VCaP (cell line): Measurements from ENCODE around the gene PEX7.

Experiments
- H3K27ac ChIP-seq: fragments of 450-650 bp; 2 replicates; pipeline ENCODE4 v1.5.1; 2017
- TF ChIP-seq, protein P1 (sequence below): fragments of 450-650 bp; conservative IDR thresholded peaks from 2 replicates; pipeline ENCODE4 v1.5.1; 2017; ENCODE audit warnings: mild to moderate bottlenecking, moderate library complexity

Gene PEX7

DNA sequence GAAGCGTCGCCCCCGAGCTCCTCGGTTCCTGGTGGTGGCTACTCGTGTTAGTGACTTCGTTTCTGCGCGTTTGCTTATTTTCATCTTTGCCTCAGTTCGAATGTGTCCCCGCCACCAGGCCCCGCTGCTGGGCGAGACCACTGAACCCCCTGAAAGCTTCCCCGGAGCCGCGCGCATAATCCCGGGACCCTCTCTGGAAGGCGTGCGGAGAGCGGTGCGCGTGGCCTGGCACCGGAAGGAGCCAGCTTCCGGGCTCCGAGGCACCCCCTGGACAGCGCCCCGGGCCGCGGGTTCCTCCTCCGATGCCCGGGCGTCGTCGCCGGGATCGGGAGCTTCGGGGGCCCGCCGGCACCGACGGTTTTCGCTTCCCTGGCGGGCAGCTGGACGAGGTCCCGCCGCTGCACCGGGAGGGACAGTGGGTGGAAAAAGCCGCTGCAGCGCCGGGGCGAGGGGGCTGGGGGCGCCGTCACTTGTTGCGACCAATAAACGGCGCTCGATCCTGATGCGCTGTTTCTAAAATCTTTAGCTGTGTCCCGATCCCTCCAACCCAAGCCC, 99.1 kb downstream of the PEX7 start:
- peak overlapping the region; percentile 37; the same call in 1 of the 2 replicates for H3K27ac ChIP-seq
- TF ChIP-seq, protein P1, sequence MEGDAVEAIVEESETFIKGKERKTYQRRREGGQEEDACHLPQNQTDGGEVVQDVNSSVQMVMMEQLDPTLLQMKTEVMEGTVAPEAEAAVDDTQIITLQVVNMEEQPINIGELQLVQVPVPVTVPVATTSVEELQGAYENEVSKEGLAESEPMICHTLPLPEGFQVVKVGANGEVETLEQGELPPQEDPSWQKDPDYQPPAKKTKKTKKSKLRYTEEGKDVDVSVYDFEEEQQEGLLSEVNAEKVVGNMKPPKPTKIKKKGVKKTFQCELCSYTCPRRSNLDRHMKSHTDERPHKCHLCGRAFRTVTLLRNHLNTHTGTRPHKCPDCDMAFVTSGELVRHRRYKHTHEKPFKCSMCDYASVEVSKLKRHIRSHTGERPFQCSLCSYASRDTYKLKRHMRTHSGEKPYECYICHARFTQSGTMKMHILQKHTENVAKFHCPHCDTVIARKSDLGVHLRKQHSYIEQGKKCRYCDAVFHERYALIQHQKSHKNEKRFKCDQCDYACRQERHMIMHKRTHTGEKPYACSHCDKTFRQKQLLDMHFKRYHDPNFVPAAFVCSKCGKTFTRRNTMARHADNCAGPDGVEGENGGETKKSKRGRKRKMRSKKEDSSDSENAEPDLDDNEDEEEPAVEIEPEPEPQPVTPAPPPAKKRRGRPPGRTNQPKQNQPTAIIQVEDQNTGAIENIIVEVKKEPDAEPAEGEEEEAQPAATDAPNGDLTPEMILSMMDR = no peak

DNA sequence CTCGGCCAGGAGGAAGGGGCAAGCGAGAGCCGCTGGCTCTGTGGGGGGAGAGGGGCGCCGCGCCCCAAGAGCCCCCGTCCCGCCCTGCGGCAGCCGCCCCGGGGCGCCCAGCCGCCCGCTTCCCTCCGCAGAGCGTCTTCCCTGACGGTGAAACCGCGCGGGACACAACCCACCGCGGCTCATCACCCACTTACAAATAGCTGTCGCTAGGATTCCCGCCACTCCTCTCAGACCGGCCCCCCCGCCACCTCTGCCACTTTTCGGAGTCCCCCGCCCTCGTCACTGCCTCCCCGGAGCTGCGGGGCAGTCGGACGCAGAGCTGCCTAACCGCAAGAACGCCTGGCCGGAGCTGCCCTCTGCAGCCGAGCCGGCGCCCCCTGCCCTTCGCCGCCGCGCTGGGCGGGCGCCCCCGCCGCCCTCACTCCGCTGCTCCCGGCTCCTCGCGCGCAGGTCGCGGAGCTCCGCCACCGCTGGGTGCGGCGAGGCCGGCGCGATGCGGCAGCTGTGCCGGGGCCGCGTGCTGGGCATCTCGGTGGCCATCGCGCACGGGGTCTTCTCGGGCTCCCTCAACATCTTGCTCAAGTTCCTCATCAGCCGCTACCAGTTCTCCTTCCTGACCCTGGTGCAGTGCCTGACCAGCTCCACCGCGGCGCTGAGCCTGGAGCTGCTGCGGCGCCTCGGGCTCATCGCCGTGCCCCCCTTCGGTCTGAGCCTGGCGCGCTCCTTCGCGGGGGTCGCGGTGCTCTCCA, 99.7 kb downstream of the PEX7 start, which contains the start of gene SLC35D3:
Gene SLC35D3 (plus strand): TSS at position 366 of the 749 bp plus-strand sequence. CDS start 128 bp downstream, at position 494.
- TF ChIP-seq, protein P1 = peak; percentile 5; the same call in 1 of the 2 replicates

DNA sequence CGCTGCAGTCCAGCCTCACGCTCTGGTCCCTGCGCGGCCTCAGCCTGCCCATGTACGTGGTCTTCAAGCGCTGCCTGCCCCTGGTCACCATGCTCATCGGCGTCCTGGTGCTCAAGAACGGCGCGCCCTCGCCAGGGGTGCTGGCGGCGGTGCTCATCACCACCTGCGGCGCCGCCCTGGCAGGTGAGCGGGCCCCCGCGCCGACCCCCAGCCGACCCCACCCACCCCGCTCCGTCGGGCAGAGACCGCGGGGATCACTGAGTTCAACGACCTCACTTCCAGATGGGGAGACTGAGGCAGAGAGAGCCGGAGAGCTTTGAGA, 100.3 kb downstream of the PEX7 start:
- TF ChIP-seq, protein P1 = no peak

More for the DNA sequence above, 99.7 kb downstream of the PEX7 start, which contains the start of gene SLC35D3:
- H3K27ac ChIP-seq = peak within 1 kb of the TSS; percentile 37; the same call in 1 of the 2 replicates

DNA sequence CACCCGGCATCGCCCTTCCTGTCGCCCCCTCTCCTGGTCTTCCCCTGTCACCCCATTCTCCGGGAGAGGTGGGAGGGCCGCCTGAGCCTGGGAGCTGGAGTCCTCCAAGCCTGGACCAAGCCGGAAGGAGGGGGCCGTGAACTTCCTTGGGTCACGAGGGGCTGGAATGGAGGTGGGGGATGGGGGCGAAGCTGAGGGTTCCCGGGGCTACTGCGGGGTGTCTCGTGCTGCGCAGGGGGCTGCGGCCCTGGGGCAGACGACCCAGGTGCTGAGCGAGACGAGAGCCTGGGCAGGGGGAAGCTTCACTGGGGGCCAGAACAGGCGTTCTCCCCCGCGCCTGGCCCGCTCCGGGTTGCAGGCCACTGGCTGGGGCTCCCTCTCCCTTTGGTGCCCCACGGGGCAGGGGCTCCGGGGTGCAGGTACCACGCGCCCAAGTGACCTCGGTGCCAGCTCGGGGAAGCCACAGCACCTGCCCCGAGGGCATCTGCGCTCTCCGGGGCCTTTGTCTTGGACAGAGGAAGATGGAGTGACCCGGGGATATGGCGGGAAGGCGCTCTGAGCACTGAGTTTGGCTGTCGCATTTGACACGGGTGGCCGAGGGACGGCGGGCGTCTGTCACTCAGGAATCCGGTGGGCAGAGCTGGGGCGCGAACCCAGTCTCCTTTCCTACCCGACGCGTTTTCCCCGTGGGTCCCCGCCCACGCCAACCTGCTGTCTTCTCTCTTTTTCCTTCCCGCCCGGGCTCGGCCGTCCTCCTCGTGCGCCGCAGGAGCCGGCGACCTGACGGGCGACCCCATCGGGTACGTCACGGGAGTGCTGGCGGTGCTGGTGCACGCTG, 100.9 kb downstream of the PEX7 start:
- TF ChIP-seq, protein P1 = no peak
- H3K27ac ChIP-seq = no peak overlapping the region

More for the DNA sequence above, 100.3 kb downstream of the PEX7 start:
- H3K27ac ChIP-seq = no peak overlapping the region

DNA sequence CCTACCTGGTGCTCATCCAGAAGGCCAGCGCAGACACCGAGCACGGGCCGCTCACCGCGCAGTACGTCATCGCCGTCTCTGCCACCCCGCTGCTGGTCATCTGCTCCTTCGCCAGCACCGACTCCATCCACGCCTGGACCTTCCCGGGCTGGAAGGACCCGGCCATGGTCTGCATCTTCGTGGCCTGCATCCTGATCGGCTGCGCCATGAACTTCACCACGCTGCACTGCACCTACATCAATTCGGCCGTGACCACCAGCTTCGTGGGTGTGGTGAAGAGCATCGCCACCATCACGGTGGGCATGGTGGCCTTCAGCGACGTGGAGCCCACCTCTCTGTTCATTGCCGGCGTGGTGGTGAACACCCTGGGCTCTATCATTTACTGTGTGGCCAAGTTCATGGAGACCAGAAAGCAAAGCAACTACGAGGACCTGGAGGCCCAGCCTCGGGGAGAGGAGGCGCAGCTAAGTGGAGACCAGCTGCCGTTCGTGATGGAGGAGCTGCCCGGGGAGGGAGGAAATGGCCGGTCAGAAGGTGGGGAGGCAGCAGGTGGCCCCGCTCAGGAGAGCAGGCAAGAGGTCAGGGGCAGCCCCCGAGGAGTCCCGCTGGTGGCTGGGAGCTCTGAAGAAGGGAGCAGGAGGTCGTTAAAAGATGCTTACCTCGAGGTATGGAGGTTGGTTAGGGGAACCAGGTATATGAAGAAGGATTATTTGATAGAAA, 101.7 kb downstream of the PEX7 start:
- TF ChIP-seq, protein P1 = no peak
- no peak overlapping the region for H3K27ac ChIP-seq

DNA sequence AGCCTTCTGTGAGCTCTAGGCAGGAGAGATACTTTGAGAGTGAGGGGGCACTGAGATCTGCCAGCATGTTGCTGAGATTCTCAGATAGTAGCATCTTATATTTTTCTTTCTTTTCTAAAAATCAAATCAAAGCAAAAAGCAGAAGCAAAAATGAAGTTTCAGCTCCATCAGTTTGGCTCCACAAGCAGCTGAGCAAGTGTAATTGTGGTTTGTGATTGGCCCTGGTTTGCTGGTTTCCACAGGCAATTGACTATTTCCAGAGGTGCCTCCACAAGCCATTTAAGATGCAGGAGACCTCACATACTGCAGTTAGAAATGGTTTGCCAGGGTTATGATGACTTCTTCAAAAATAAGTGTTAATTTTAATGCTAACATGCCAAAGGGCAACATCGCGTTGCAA, 104.0 kb downstream of the PEX7 start:
- TF ChIP-seq, protein P1 = no peak
- H3K27ac ChIP-seq = no peak overlapping the region
